ENCODE data around the gene RBM12.
"Not testable (repeated sequence)": the region's sequence is repeated elsewhere in the genome, so short reads cannot be mapped to it uniquely, and the experiment has no call there.

RBM12 gene

GRCh38 chr20:35698298-35699126, 33.8 kb upstream of the RBM12 start:
- peak; percentile 19 for DNase-seq

- no peak for DNase-seq
Measured at GRCh38 chr20:35697696-35698297, 33.1 kb upstream of the RBM12 start.

DNA sequence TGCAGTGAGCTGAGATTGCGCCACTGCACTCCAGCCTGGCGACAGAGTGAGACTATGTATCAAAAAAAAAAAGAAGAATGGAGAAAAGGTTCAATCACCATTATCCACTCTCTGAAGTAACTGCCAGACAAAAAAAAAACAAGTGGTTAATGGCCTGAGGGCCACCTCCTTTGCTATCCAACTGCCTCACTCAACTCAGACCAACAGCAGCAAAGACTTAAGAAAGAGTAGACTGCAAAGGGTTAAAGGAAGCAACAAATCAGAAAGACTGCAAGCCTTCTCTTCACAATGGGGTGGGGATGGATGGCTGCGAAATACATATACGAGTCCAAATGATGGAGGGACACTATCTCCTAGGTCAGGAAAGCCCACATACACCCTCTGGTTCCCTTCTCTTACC, 31.3 kb upstream of the RBM12 start:
- no peak for DNase-seq

DNA sequence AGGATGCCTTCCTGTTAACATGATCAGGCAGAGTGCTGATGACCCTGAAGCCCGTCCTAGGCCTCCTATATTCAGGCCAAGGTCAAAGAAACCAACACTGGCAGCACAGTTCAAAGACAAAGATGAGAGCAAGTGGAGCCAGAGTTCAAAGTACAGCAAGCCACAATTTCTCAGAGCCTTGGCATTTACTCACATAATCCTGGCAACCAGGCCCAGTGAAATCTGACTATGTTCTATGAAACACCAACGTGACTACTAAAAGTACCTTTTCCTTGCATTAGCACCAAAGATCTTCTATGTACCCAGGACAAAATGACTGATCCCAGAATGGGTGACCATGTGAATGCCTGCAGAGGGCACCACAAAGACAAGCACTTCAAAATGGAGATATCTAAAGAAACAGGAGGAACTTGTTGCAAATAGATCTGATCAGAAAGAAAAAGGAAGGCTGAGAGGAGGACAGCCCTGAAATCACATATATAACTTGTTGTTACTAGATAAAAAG, 30.6 kb upstream of the RBM12 start:
- no peak for DNase-seq

DNA sequence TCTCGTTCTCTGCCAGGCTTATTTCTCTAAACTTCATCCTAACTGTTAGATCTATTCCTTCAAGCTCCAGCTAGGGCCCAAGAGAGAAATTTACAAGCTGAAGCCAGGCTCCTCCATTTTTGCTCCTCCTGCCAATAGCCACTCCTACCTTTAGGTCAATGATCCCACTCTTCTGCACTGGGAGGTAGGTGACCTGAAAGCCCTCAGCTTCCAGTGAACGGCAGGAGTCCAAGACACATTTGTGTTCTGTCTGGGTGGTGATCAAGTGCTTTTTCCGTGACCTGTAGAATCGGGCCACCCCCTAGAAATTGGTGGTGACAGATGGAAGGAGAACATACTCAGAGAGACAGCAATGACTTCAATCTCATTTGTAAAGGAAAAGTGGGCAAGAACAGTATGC, 25.6 kb upstream of the RBM12 start:
- no peak for DNase-seq

GRCh38 chr20:35686872-35687271, 22.2 kb upstream of the RBM12 start:
- not testable (repeated sequence) for DNase-seq

- not testable (repeated sequence) for DNase-seq
Measured at GRCh38 chr20:35685368-35685767, 20.7 kb upstream of the RBM12 start.

GRCh38 chr20:35681960-35682359, 17.3 kb upstream of the RBM12 start:
- DNase-seq: no peak

- DNase-seq: no peak
Measured at GRCh38 chr20:35680452-35681183, 15.9 kb upstream of the RBM12 start.

- no peak for DNase-seq
Measured at GRCh38 chr20:35674921-35675320, 10.2 kb upstream of the RBM12 start.

DNA sequence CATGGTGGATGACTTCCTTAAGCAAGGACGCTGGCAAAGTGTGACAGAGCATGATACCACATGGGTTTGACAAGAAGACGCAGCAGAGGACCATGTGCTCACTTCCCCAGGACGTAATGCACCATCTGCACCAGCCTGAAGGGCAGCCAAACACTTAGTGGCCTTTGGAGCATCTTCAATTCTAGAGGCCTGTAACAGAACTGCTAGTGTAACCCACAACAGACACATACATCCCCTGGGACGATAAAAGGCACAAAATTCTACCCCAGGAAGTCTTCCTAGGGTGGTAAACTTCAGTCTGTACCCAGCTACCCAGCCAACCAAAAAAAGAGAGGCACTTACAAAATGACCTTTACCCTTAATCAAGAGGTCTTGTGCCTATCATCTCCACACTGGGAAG, 9.2 kb upstream of the RBM12 start:
- DNase-seq: no peak

- DNase-seq: no peak
Measured at GRCh38 chr20:35669681-35670080, 5.0 kb upstream of the RBM12 start.

DNA sequence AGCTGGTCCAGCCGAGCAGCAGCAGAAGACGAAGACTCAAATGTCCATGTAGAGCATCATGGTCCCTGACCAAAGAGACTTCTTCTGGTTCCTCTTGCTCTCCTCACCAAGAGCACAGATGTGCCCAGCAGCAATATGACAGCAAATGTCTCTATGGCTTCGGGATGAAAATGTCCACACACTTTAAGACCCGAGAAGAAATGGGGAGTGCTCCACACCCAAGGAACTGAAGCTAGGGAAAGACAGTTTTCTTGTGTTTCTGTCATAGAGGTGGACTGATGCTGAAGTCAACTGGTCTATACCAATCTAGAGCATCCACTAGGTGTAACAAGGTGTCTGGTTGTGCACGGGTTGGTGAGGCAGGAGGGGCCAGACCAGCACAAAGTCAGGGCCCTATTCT, 4.5 kb upstream of the RBM12 start:
- DNase-seq: no peak

GRCh38 chr20:35665949-35666288, 1.2 kb upstream of the RBM12 start:
- DNase-seq: no peak

- DNase-seq: peak; percentile 63
Measured at GRCh38 chr20:35663516-35664465, 909 bp downstream of the RBM12 start.

DNA sequence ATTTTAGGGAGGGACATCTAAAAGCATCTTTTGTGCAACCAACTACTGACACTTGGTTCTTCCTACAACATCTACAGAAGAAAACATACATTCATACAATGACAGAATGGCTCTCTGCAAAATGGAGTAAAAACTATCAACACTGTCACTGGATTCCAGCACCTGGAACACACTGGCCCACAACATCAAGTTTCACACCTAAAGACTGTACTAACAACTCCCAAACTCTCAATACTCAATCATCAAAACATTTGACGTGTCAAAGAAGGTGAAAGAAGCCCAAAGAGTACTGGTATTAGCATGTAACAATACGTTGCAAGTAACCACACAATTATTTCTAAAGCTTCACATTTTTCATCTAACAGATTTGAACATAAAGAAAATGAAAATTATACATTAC, 2.1 kb downstream of the RBM12 start:
- DNase-seq: no peak

GRCh38 chr20:35661908-35662307, 2.8 kb downstream of the RBM12 start:
- no peak for DNase-seq

- no peak for DNase-seq
Measured at GRCh38 chr20:35661053-35661452, 3.6 kb downstream of the RBM12 start.

DNA sequence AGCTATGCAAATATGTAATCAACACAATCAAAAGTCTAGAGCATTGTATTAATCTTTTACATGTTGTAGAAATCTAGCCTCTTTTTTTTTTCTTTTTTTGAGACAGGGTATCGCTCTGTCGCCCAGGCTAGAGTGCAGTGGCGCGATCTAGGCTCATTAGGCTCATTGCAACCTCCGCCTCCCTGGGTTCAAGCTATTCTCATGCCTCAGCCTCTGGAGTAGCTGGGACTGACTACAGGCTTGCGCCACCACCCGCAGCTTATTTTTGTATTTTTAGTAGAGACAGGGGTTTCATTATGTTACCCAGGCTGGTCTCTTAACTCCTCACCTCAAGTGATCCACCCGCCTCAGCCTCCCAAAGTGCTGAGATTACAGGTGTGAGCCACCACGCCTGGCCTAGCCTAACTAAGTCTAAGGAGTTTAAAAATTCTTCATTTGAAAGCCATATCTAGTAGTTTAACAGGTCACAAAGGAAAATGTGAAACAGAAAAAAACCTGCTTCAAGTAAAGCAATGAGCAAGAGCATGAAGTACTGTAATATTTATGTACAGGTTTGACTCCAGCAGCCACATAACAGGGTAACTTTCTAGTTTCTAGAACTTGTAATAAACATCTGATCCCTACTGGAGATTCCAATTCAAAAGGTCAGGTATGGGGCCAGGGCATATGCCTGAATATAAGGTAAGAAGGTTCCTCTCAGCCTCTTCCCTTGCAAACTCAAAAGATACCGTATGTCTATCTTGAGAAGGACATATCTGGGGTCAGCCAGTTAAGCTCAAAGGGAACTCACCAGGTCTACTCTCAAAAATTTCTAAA, 4.4 kb downstream of the RBM12 start:
- no peak for DNase-seq

DNA sequence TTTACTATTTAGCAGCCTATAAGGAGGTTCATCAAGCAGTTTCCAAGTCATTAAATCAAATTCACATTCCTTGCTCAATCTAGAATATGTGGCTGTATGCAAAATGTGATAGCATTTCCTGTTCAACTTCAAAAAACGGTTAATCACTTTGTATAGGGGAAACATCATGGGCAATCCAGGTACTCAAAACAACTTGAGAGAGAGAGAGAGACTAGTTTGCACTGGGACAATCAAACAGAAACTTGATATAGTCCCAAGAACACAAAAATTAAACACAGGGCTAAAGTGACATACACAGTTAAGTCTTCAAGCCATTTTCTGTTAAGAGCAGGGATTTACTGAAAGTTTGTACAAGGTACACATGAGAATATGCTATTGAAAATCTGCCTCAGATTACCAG, 7.4 kb downstream of the RBM12 start:
- no peak for DNase-seq

- no peak for DNase-seq
Measured at GRCh38 chr20:35654415-35654814, 10.3 kb downstream of the RBM12 start.

DNA sequence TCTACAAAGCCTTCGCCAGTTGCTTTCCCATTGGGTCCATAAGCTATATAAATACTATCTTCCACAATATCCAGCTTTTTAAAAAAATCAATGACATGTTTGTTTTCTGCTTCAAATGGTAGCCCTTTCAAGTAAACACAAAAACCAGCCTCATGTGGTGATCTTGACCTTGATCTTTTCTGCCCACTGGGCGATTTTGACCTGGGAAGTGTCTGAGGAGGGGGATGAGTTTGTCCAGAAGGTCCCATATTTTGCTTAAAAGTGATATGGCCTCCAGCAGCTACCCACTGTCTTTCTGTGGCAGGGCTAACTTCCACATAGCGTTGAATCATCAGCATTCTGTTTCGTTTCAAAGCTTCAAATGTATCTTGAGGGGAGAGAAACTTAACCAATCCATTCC, 10.8 kb downstream of the RBM12 start:
- DNase-seq: no peak
